GM19099 (cell line): ENCODE results near the gene PLGRKT.

Source experiments
- POLR2A ChIP-seq: IDR thresholded peaks from 3 replicates; pipeline ENCODE4 v1.6.1; 2011; ENCODE audit warnings: low read depth; ENCODE audit not compliant: insufficient read length; ENCODE audit errors: extremely low read depth

PLGRKT gene

DNA sequence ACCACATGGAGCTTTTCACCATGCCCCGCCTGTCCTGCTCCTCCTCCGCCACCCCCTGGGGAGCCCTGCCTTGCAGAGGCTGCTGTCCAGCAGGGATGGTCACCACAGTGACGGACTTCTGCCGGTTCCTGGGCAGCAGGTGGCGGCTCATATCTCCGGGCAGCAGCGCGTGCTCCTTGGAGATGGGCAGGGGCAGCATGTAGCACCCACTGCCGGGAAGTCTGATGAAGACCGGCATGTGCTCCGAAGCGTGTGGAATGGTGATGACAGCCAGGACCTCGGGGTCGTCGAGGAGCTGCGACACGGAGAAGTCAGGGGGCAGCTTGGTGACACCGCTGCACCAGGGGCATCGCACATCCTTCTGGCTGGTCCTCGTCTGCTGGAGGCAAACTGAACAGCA, 19.2 kb downstream of the PLGRKT start:
- TF ChIP-seq POLR2A: no peak

DNA sequence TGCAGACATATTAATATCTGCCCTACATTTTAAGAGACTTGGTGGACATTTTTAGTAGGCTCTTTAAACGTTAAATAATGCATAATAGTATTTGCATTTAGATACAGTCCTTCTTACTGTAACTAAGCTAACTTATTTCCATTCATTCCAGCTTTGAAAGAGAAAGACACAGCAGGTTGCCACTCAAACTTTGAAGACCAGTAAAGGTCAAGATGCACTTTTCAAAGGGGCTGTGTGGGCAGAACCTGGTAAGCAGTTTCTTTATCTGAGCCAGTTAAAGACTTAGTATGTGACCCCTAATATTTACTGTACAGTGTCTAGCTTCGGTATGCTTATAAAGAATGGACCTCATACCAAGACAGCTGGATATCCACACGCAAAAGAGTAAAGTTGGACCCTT, 20.8 kb downstream of the PLGRKT start:
- TF ChIP-seq POLR2A: no peak

DNA sequence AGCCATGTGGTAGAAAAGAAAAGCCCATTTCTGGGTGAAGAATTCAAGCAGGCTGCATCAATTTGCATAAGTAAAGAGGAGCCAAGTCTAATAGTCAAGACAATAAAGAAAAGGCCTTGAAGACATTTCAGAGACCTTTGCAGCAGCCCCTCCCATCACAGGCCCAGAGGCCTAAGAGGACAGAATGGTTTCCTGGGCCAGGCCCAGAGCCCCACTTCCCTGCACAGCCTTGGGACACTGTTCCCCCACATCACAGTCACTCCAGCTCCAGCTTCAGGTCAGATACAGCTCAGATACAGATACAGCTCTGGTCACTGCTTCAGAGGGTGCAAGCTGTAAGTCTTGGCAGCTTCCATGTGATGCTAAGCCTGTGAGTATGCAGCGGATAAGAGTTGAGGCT, 29.1 kb downstream of the PLGRKT start:
- no peak for TF ChIP-seq POLR2A

DNA sequence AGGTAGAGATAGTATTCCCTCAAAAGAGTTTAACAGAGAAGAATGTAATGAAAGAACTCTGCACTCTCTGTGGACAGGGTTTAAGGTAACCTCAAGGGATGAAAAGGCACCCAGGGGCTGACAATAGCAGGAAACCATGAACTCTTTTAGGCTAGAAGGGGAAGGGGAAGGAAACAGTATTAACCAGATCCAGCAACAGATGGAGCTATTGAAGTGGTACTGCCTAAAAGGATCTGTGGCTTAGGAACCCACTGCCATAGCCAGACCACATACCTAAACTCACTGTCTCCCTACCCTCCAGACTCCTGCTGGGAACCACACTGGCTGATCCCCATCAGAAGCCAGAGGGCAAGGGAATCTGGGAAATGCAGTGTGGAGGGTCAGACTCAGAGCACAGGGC, 35.5 kb downstream of the PLGRKT start:
- TF ChIP-seq POLR2A: no peak

DNA sequence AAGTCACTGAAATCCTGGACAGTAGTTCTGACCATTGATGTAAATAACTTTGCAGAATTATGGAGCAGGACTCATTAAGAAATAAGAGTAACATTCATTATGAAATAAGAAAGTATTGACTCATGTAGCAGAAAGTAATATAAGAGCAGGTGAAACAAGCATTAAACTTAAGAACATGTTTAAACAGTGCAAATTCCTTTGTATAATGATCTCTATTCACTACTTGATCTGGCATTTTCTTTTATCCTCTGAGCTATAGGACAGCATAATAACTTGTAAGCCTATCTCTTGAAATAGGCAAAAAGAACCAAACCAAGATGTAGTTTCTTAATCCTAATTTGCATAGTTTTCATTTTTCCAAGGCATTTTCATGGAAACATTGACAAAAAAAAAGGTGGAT, 42.3 kb downstream of the PLGRKT start:
- no peak for TF ChIP-seq POLR2A

DNA sequence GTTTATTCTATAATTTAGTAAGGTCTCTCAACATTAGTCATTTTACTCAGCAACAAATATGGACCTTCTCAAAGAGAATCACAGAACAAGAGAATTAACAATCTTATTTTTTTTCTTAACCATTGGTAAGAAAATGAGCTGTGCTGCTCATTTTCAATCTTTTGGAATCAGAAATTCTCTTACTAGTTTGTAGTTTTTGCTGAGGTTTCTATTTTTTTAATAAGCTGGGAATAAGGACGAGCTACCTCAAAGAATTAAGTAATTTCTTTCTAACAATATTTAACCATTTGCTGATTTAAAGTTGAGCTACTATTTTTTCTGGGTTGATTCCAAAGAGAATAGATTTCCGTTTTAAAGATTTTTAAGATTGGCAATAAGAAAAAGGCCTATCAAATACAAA, 44.2 kb downstream of the PLGRKT start:
- no peak for TF ChIP-seq POLR2A

DNA sequence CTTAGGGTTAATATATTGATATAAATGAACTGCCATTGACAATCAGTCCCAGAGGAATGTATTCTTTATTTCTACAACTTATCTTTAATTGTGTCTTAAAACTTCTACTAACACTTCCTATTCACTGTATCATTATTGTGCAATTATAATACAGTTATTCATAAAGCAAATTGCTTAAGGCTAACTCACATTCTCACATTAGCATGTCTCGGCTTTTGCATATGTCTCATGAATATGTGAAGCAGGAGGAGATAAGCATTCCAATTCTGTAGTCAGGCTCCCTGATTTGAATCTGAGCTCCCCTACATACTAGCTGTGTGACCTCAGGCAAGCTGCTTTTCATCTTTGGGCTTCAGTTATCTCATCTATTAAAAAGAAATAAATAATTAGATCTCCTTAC, 45.4 kb downstream of the PLGRKT start:
- no peak for TF ChIP-seq POLR2A

DNA sequence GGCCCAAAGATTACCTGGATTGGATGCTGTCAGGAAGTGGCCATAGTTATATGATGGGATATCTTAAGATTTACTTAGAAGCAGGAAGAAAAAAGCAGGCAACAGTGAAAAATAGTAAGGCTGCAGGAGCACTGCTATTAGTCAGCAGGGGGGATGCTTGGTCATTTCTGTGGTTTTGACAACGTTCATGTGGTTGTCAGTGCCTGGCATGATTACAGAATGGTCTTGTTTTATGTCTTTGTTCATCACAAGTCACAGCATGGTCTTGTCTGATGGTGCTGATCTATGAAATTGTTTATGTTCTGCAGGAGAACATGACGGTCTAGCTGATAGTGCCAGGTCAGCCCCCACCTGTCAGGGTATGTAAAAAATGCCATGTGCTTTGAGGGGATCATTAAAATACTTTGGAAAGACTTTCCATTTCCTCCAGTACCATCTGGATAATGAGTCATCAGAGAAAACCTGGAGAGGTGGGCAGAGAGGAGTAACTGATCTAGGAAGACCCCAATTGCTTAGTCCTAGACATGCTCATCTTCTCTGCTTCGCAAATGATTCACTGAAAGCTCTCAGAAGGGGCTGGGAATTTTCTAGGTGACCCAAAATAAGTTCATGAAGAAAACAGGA, 48.5 kb downstream of the PLGRKT start:
- TF ChIP-seq POLR2A: no peak

DNA sequence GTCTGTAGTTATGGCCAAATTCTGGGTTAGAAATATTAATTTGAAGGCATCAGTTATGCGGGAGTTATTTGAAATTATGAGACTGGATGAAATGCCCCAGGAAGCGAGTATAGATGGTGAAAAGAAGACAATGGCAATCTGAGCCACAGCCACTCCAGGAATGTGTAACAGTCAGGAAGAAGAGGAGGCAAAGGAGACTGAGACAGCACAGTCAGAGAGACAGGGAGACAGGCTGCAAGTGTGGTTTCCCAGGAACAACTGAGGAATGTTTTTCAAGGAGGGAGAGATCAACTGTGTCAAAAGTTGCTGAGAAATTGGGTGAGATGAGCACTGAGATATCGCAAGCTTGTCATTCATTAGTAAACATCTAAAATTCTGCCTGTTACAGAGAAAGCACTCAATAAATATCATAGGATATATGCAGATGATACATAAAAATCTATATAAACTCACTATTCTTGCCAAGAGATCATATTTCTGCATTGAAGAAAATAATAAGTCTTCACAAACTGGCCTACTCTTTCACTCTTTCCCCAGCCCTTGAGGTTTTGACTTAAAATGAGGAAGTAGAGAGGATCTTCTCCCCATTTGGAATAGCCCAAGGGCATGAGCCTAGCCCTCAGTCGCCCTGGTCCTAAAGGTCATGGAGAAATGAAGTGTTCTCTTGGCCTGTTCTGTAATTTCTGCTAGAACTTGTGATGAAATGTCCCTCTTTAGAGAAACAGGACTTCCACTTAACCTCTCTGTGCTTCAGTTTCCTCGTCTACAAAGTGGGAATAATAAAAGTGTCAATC, 49.5 kb downstream of the PLGRKT start:
- no peak for TF ChIP-seq POLR2A

DNA sequence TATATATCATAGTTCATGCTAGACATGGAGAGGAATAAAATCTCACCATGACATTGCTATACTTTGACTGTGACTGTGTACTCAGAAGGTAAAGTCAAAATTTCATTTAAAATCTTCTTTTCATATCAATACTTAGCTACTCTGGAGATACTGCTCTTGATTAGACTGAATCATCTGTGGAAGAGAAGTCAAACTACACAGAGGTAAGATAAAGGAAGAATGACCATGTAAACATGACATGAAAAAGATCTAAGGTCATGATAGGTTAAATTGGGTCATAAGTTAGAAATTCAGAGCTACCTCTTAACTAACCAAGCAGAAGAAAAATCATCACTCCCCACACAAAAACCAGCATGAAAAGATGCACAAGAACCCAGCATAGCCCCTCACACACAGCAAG, 53.3 kb downstream of the PLGRKT start:
- TF ChIP-seq POLR2A: no peak

DNA sequence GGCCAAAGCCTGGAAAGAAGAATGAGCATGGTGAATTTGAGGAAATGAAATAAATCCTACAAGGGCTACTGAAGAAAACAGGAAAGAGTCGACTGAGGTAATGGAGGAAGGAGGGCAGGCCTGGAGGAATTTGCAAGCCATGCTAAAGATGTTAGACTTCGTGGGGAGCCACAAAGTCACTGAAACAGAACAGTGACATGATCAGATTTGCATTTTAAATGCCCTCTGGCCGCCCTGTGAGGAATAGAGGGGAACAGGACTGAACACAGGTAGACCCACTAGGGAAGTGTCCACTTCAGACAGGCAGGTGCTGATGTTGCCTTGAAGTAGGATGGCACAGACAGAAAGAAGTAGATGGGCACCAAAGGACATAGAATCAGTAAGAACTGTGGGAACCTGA, 55.2 kb downstream of the PLGRKT start:
- no peak for TF ChIP-seq POLR2A

DNA sequence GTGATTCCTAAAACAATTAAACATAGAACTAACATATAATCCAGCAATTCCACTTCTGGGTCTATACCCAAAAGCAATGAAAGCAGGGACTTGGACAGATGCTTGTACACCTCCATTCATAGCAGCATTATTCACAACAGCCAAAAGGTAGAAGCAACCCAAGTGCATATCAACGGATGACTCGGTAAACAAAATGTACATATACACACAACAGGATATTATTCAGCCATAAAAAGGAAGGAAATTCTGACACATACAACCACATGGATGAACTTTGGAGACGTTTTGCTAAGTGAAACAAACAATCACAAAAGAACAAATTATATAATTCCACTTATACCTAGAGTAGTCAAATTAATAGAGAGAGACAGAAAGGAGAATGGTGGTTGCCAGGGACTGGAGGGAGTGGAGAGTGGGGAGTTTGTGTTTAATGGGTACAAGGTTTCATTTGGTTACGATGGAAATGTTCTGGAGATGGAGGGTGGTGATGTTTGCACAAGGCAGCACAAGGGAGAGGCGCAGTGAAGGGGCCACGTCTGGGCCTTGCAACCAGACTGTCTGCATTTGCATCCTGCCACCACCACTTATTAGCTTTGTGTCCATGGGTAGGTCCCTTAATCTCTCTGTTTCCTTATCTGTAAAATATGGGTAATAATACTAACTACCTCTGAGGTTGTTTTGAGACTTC, 61.8 kb downstream of the PLGRKT start:
- TF ChIP-seq POLR2A: no peak

DNA sequence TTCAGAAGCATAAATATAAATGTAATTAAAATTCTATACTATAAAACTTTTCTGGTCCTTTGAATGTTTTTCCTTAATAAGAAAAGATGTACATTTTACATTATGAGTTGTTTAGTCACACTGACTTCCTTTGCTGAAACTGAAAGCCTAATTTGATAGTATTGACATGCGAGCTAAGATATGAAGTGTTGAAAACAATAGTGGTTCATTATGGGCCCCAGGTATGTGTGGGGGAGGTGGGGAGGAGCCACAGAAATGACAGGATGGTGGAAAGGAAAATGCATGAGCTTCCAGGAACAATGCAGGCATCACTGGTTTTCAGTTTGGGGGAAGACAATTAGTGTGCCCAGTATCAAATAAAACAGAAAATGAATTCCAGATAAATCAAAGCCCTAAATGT, 62.6 kb downstream of the PLGRKT start:
- no peak for TF ChIP-seq POLR2A

DNA sequence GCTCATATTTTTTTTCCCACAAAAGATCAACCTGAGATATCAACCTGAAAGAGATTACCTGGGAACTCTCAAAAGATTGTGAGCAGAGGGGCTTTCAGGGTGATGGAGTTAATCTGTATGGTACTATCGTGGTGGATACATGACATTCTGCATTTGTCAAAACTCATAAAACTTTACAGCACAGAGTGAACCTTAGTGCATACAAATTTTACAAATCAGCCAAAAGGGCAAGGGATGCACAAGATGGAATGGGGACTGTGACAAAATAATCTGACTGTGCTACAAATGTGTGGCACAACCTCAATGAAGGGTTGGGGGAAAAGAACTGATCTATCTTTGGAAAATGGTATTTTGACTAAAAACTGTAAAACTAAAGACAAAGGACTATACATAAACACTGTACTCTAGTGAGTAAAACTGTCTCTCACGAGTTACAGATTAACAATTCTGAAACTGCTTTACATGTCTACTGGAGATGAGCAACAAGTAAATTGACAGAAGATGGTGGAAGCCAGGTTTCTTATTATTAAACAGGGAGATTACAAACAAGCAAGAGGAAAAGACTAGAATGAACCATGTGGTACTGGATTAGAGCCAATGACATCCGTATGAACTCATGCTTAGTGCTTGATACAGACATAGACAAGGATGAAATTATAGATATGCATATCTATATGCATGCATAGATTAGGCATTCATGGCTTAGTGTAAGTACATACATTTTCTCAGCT, 73.3 kb downstream of the PLGRKT start:
- TF ChIP-seq POLR2A: no peak

DNA sequence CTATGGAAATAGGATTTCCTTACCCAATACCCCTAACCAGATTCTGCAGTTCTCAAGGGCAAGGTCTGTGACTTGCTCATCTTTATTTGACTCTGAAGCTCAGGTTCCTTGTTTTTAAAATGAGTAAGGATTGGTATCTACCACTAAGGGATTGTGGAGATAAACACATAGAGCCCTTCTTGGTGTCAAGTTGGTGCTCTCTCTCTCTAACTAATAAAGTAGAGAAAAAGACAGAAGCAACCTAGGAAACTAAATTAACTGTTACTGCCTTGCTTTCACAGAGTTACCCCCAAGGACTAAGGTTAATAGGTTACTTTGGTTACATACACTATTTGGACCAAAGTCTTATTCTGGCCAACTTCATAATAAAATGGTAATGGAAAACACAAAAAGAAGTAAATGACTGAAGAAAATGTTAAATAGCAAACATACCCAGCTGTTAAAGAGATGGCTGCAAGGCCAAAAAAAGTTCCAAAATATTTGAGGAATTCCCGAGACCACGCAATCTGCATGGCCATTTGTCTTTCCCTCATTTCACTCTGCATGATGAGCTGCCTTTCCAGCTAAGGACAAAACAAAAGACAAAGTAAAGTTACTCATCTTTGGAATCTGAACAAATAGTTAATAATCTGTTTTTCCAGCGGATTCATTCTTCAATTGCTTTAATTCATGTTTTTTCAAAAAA, 76.3 kb downstream of the PLGRKT start:
- no peak for TF ChIP-seq POLR2A
